GM23338 (cell line): Measurements from ENCODE around the gene KRTAP4-4. TPM values are rescaled to one million over a fixed set of nuclear protein-coding genes. Genes with fewer than 3 reads are reported as not detected.
A peak's percentile ranks its signal among the peaks of the same experiment; 100 is the strongest.
"Not testable (repeated sequence)": the region's sequence is repeated elsewhere in the genome, so short reads cannot be mapped to it uniquely, and the experiment has no call there.

Source experiments
- ATAC-seq: fragments of 200-7000 bp; cut with Tn5 transposase; 3 replicates; pipeline ENCODE4 v1.9.1; 2020
- DNase-seq: peaks from one replicate; pipeline ENCODE4 v3.0.0-alpha.2; 2015; ENCODE audit warnings: low spot score
- H2AFZ ChIP-seq: fragments of 200-600 bp; sonication (generic); 2 replicates; pipeline ENCODE4 v1.8.0; 2016; ENCODE audit warnings: antibody characterized with exemption, mild to moderate bottlenecking, moderate library complexity
- H3F3A ChIP-seq: fragments of 200-600 bp; sonication (generic); replicated peaks from 2 replicates; pipeline ENCODE4 v1.8.0; 2017; ENCODE audit warnings: antibody characterized with exemption, mixed run types, low read depth
- H3K27ac ChIP-seq: fragments of 200-600 bp; sonication (generic); 2 replicates; pipeline ENCODE4 v1.6.1; 2016; ENCODE audit warnings: low read depth
- H3K27me3 ChIP-seq: fragments of 200-600 bp; sonication (generic); 2 replicates; pipeline ENCODE4 v1.8.0; 2016; ENCODE audit warnings: mild to moderate bottlenecking, mixed run types, moderate library complexity; ENCODE audit not compliant: insufficient read depth
- H3K36me3 ChIP-seq: fragments of 200-600 bp; sonication (generic); 2 replicates; pipeline ENCODE4 v1.8.0; 2016; ENCODE audit warnings: mild to moderate bottlenecking; ENCODE audit not compliant: insufficient read depth
- H3K4me1 ChIP-seq: fragments of 200-600 bp; sonication (generic); 2 replicates; pipeline ENCODE4 v1.8.0; 2016; ENCODE audit warnings: mild to moderate bottlenecking, moderate library complexity; ENCODE audit not compliant: insufficient read depth
- H3K4me2 ChIP-seq: fragments of 200-600 bp; sonication (generic); 2 replicates; pipeline ENCODE4 v1.7.1; 2017; ENCODE audit warnings: mixed run types
- H3K4me3 ChIP-seq: fragments of 200-600 bp; sonication (generic); 2 replicates; pipeline ENCODE4 v1.6.1; 2016; ENCODE audit warnings: mixed run types
- H3K79me2 ChIP-seq: fragments of 200-600 bp; sonication (generic); replicated peaks from 2 replicates; pipeline ENCODE4 v1.8.0; 2017; ENCODE audit warnings: mild to moderate bottlenecking; ENCODE audit not compliant: insufficient read depth
- H3K9me2 ChIP-seq: fragments of 200-600 bp; sonication (generic); 2 replicates; pipeline ENCODE4 v1.8.0; 2017; ENCODE audit not compliant: insufficient read depth
- H4K20me1 ChIP-seq: fragments of 200-600 bp; sonication (generic); replicated peaks from 2 replicates; pipeline ENCODE4 v1.8.0; 2017; ENCODE audit warnings: mild to moderate bottlenecking; ENCODE audit not compliant: insufficient read depth
- H3K27ac Mint-ChIP-seq: 2 replicates; pipeline ENCODE4 v1.8.0; 2020; ENCODE audit warnings: inconsistent platforms, mild to moderate bottlenecking, moderate library complexity, mixed read lengths
- H3K27me3 Mint-ChIP-seq: 3 replicates; pipeline ENCODE4 v1.8.0; 2022; ENCODE audit warnings: low read depth, mild to moderate bottlenecking, moderate library complexity, mixed read lengths, inconsistent platforms; ENCODE audit not compliant: insufficient read depth, poor library complexity
- H3K36me3 Mint-ChIP-seq: 3 replicates; pipeline ENCODE4 v1.8.0; 2021; ENCODE audit warnings: low read depth, mild to moderate bottlenecking, inconsistent platforms, moderate library complexity, mixed read lengths
- H3K4me1 Mint-ChIP-seq: 3 replicates; pipeline ENCODE4 v1.8.0; 2020; ENCODE audit warnings: mild to moderate bottlenecking, inconsistent platforms, mixed read lengths
- H3K4me3 Mint-ChIP-seq: 3 replicates; pipeline ENCODE4 v1.8.0; 2021; ENCODE audit warnings: moderate library complexity, mild to moderate bottlenecking, inconsistent platforms, mixed read lengths
- H3K9me3 Mint-ChIP-seq: 3 replicates; pipeline ENCODE4 v1.8.0; 2020; ENCODE audit warnings: moderate library complexity, mild to moderate bottlenecking, inconsistent platforms, mixed read lengths
- CTCF ChIP-seq, 2 experiments: fragments of 200-600 bp in 1 of 2; sonication (generic) in 1 of 2; conservative IDR thresholded peaks; 2 replicates each; pipeline versions ENCODE4 v1.5.1 to v1.6.1; 2016 to 2017; ENCODE audit warnings: antibody characterized with exemption in 2 of 2, low read depth in 2 of 2, mild to moderate bottlenecking in 2 of 2, moderate library complexity in 1 of 2
- STAT1 ChIP-seq: IDR thresholded peaks from one replicate; pipeline ENCODE4 v1.6.1; 2016; ENCODE audit warnings: antibody characterized with exemption; ENCODE audit not compliant: unreplicated experiment
- ZNF331 ChIP-seq: fragments of 250-450 bp; sonication (Bioruptor Pico); IDR thresholded peaks from 2 replicates; pipeline ENCODE4 v1.5.0; 2020; ENCODE audit warnings: low read depth, mild to moderate bottlenecking, moderate library complexity
- polyA plus RNA-seq: library from polyadenylated mRNA; unstranded; fragments of >200 nt; fragmentation: Nextera tagmentation; extraction: Ambion mirVana; gene quantifications from 2 replicates; pipeline ENCODE4 v1.2.1, GENCODE V29; 2016
- small RNA-seq: library from RNA; depleted of rRNA; stranded (forward); fragments of <200 nt; gene quantifications from one replicate; pipeline ENCODE3, GENCODE V24; 2014; ENCODE audit warnings: low replicate concordance
- total RNA-seq: library from RNA; depleted of rRNA; stranded (reverse); fragments of >200 nt; shearing (Covaris generic); gene quantifications from 2 replicates; pipeline ENCODE4 v1.2.3, GENCODE V29; 2014; rRNA removed

Gene KRTAP4-4
- total and polyA plus RNA-seq, 2 experiments from 2014 or later, result not detected

GRCh38 chr17:41117846-41118386, 42.6 kb downstream of the KRTAP4-4 start, which contains the start of gene KRTAP4-11:
KRTAP4-11 (minus strand) TSS chr17:41118373; CDS start chr17:41118315, 58 bp downstream.
- peaks cover 28% of the 10 kb centered on the region for H3K4me1 Mint-ChIP-seq
- H3F3A ChIP-seq, H3K27me3 ChIP-seq, H2AFZ ChIP-seq, H4K20me1 ChIP-seq, H3K9me2 ChIP-seq, H3K4me2 ChIP-seq, H3K27me3 Mint-ChIP-seq, H3K4me1 ChIP-seq, DNase-seq, H3K4me3 Mint-ChIP-seq, H3K4me3 ChIP-seq, ATAC-seq, H3K27ac ChIP-seq, H3K36me3 ChIP-seq, H3K79me2 ChIP-seq: not testable (repeated sequence)
- peaks cover 20% of the 10 kb centered on the region for H3K36me3 Mint-ChIP-seq
- H3K27ac Mint-ChIP-seq, result peak within 1 kb of the TSS; percentile 66; the same call in 1 of the 2 replicates
- H3K9me3 Mint-ChIP-seq, result peaks cover 13% of the 10 kb centered on the region

- Histone ChIP-seq H4K20me1 (no peaks in the 10 kb centered on the region), H3K4me1 (0 out of 2 replicates have a peak, but pooled peaks cover 4% of the 10 kb centered on the region), H3K36me3 (peaks cover 16% of the 10 kb centered on the region; the same call in 1 of the 2 replicates), H3K79me2 (no peaks in the 10 kb centered on the region), H3K27me3 (no peaks in the 10 kb centered on the region), H3F3A (no peaks in the 10 kb centered on the region), H2AFZ (no peak overlapping the region), H3K27ac (no peak overlapping the region), H3K4me2 (no peak overlapping the region), H3K4me3 (no peak overlapping the region), H3K9me2 (no peaks in the 10 kb centered on the region)
- TF ChIP-seq CTCF (conservative IDR thresholded peaks at IDR 0.05; ENCODE audit: low read depth in 2 of 2), result no peak
- Mint-ChIP-seq H3K27ac (no peak overlapping the region), H3K4me3 (no peak overlapping the region), H3K27me3 (peaks cover 1% of the 10 kb centered on the region), H3K36me3 (peaks cover 32% of the 10 kb centered on the region), H3K4me1 (peaks cover 28% of the 10 kb centered on the region), H3K9me3 (peaks cover 28% of the 10 kb centered on the region)
- no peak for DNase-seq
- no peak for ATAC-seq
These were observed 44.3 kb downstream of the KRTAP4-4 start for GRCh38 chr17:41116297-41116696.

GRCh38 chr17:41111151-41111885, 49.2 kb downstream of the KRTAP4-4 start:
- Histone ChIP-seq H2AFZ (no peak overlapping the region), H4K20me1 (no peaks in the 10 kb centered on the region), H3K27ac (no peak overlapping the region), H3K4me3 (no peak overlapping the region), H3K9me2 (no peaks in the 10 kb centered on the region), H3K36me3 (peaks cover 21% of the 10 kb centered on the region; the same call in 1 of the 2 replicates), H3K27me3 (no peaks in the 10 kb centered on the region), H3K4me1 (peaks cover 22% of the 10 kb centered on the region), H3F3A (no peaks in the 10 kb centered on the region), H3K79me2 (no peaks in the 10 kb centered on the region), H3K4me2 (no peak overlapping the region)
- Mint-ChIP-seq H3K9me3 (peaks cover 54% of the 10 kb centered on the region), H3K27me3 (peaks cover 5% of the 10 kb centered on the region), H3K4me3 (no peak overlapping the region), H3K4me1 (peaks cover 35% of the 10 kb centered on the region), H3K27ac (no peak overlapping the region), H3K36me3 (peaks cover 60% of the 10 kb centered on the region)
- no peak for DNase-seq
- no peak for TF ChIP-seq ZNF331 (CRISPR knock-in tag)
- TF ChIP-seq STAT1, result no peak
- no peak for ATAC-seq

Small RNA genes within 50 kb of the gene (small RNA-seq; reads per million reads assigned to genes)
- gene KRTAP4-17P, result not detected

Other genes with a start within 250 kb of the KRTAP4-4 start
Only the 30 nearest of the 40 such genes appear.
- not detected in 2 replicates for gene KRTAP3-1, start 151.6 kb downstream of the KRTAP4-4 start, total RNA-seq
- gene KRTAP3-1, start 151.6 kb downstream of the KRTAP4-4 start, polyA plus RNA-seq, result not detected in 2 replicates
- gene KRTAP1-5, start 133.5 kb downstream of the KRTAP4-4 start, total RNA-seq, result not detected in 2 replicates
- not detected in 2 replicates for gene KRTAP1-5, start 133.5 kb downstream of the KRTAP4-4 start, polyA plus RNA-seq
- not detected in 2 replicates for gene KRTAP1-4, start 130.6 kb downstream of the KRTAP4-4 start, total RNA-seq
- not detected in 2 replicates for gene KRTAP1-4, start 130.6 kb downstream of the KRTAP4-4 start, polyA plus RNA-seq
- not detected in 2 replicates for gene KRTAP1-3, start 125.9 kb downstream of the KRTAP4-4 start, total RNA-seq
- gene KRTAP1-3, start 125.9 kb downstream of the KRTAP4-4 start, polyA plus RNA-seq, result not detected in 2 replicates
- gene KRTAP1-1, start 119.3 kb downstream of the KRTAP4-4 start, total RNA-seq, result not detected in 2 replicates
- not detected in 2 replicates for gene KRTAP1-1, start 119.3 kb downstream of the KRTAP4-4 start, polyA plus RNA-seq
- not detected in 2 replicates for gene KRTAP2-1, start 113.4 kb downstream of the KRTAP4-4 start, total RNA-seq
- not detected in 2 replicates for gene KRTAP2-1, start 113.4 kb downstream of the KRTAP4-4 start, polyA plus RNA-seq
- not detected in 2 replicates for gene KRTAP2-2, start 105.5 kb downstream of the KRTAP4-4 start, total RNA-seq
- gene KRTAP2-2, start 105.5 kb downstream of the KRTAP4-4 start, polyA plus RNA-seq, result not detected in 2 replicates
- not detected in 2 replicates for gene KRTAP2-3, start 100.6 kb downstream of the KRTAP4-4 start, total RNA-seq
- not detected in 2 replicates for gene KRTAP2-3, start 100.6 kb downstream of the KRTAP4-4 start, polyA plus RNA-seq
- gene KRTAP2-4, start 94.9 kb downstream of the KRTAP4-4 start, total RNA-seq, result not detected in 2 replicates
- not detected in 2 replicates for gene KRTAP2-4, start 94.9 kb downstream of the KRTAP4-4 start, polyA plus RNA-seq
- gene KRTAP4-7, start 76.6 kb downstream of the KRTAP4-4 start, total RNA-seq, result not detected in 2 replicates
- not detected in 2 replicates for gene KRTAP4-7, start 76.6 kb downstream of the KRTAP4-4 start, polyA plus RNA-seq
- not detected in 2 replicates for gene KRTAP4-8, start 62.6 kb downstream of the KRTAP4-4 start, total RNA-seq
- not detected in 2 replicates for gene KRTAP4-8, start 62.6 kb downstream of the KRTAP4-4 start, polyA plus RNA-seq
- gene KRTAP4-16, start 58.5 kb downstream of the KRTAP4-4 start, total RNA-seq, result not detected in 2 replicates
- not detected in 2 replicates for gene KRTAP4-16, start 58.5 kb downstream of the KRTAP4-4 start, polyA plus RNA-seq
- gene KRTAP4-9, start 55.4 kb downstream of the KRTAP4-4 start, total RNA-seq, result not detected in 2 replicates
- gene KRTAP4-9, start 55.4 kb downstream of the KRTAP4-4 start, polyA plus RNA-seq, result not detected in 2 replicates
- not detected in 2 replicates for gene KRTAP4-11, start 42.4 kb downstream of the KRTAP4-4 start, total RNA-seq
- gene KRTAP4-11, start 42.4 kb downstream of the KRTAP4-4 start, polyA plus RNA-seq, result not detected in 2 replicates
- gene KRTAP4-12, start 36.6 kb downstream of the KRTAP4-4 start, total RNA-seq, result not detected in 2 replicates
- gene KRTAP4-12, start 36.6 kb downstream of the KRTAP4-4 start, polyA plus RNA-seq, result not detected in 2 replicates
- not detected in 2 replicates for gene KRTAP4-6, start 20.2 kb downstream of the KRTAP4-4 start, total RNA-seq
- gene KRTAP4-6, start 20.2 kb downstream of the KRTAP4-4 start, polyA plus RNA-seq, result not detected in 2 replicates
- gene KRTAP4-5, start 10.9 kb downstream of the KRTAP4-4 start, total RNA-seq, result not detected in 2 replicates
- not detected in 2 replicates for gene KRTAP4-5, start 10.9 kb downstream of the KRTAP4-4 start, polyA plus RNA-seq
- gene KRTAP4-3, start 7.5 kb upstream of the KRTAP4-4 start, total RNA-seq, result not detected in 2 replicates
- gene KRTAP4-3, start 7.5 kb upstream of the KRTAP4-4 start, polyA plus RNA-seq, result not detected in 2 replicates
- gene KRTAP4-2, start 17.5 kb upstream of the KRTAP4-4 start, total RNA-seq, result not detected in 2 replicates
- gene KRTAP4-2, start 17.5 kb upstream of the KRTAP4-4 start, polyA plus RNA-seq, result not detected in 2 replicates
- gene KRTAP4-1, start 24.2 kb upstream of the KRTAP4-4 start, total RNA-seq, result not detected in 2 replicates
- gene KRTAP4-1, start 24.2 kb upstream of the KRTAP4-4 start, polyA plus RNA-seq, result not detected in 2 replicates
- gene KRTAP9-1, start 29.1 kb upstream of the KRTAP4-4 start, total RNA-seq, result not detected in 2 replicates
- not detected in 2 replicates for gene KRTAP9-1, start 29.1 kb upstream of the KRTAP4-4 start, polyA plus RNA-seq
- gene KRTAP9-2, start 65.9 kb upstream of the KRTAP4-4 start, total RNA-seq, result not detected in 2 replicates
- not detected in 2 replicates for gene KRTAP9-2, start 65.9 kb upstream of the KRTAP4-4 start, polyA plus RNA-seq
- not detected in 2 replicates for gene KRTAP9-3, start 71.7 kb upstream of the KRTAP4-4 start, total RNA-seq
- not detected in 2 replicates for gene KRTAP9-3, start 71.7 kb upstream of the KRTAP4-4 start, polyA plus RNA-seq
- gene KRTAP9-8, start 77.3 kb upstream of the KRTAP4-4 start, total RNA-seq, result not detected in 2 replicates
- gene KRTAP9-8, start 77.3 kb upstream of the KRTAP4-4 start, polyA plus RNA-seq, result not detected in 2 replicates
- not detected in 2 replicates for gene KRTAP9-4, start 88.9 kb upstream of the KRTAP4-4 start, total RNA-seq
- gene KRTAP9-4, start 88.9 kb upstream of the KRTAP4-4 start, polyA plus RNA-seq, result not detected in 2 replicates
- gene KRTAP9-9, start 94.6 kb upstream of the KRTAP4-4 start, total RNA-seq, result not detected in 2 replicates
- gene KRTAP9-9, start 94.6 kb upstream of the KRTAP4-4 start, polyA plus RNA-seq, result not detected in 2 replicates
- gene KRTAP9-6, start 104.6 kb upstream of the KRTAP4-4 start, total RNA-seq, result not detected in 2 replicates
- gene KRTAP9-6, start 104.6 kb upstream of the KRTAP4-4 start, polyA plus RNA-seq, result not detected in 2 replicates
- gene KRTAP9-7, start 115.0 kb upstream of the KRTAP4-4 start, total RNA-seq, result not detected in 2 replicates
- not detected in 2 replicates for gene KRTAP9-7, start 115.0 kb upstream of the KRTAP4-4 start, polyA plus RNA-seq
- not detected in 2 replicates for gene KRTAP29-1, start 142.1 kb upstream of the KRTAP4-4 start, total RNA-seq
- gene KRTAP29-1, start 142.1 kb upstream of the KRTAP4-4 start, polyA plus RNA-seq, result not detected in 2 replicates
- not detected in 2 replicates for gene KRTAP16-1, start 148.6 kb upstream of the KRTAP4-4 start, total RNA-seq
- gene KRTAP16-1, start 148.6 kb upstream of the KRTAP4-4 start, polyA plus RNA-seq, result not detected in 2 replicates